K562 (cell line): ENCODE measurements around the gene CNTROB. TPM values are rescaled to one million over a fixed set of nuclear protein-coding genes. Genes with fewer than 3 reads are reported as not detected.

Source experiments
- ARID1B ChIP-seq: fragments of 450-650 bp; IDR thresholded peaks from 2 replicates; pipeline ENCODE4 v1.6.1; 2016; ENCODE audit warnings: antibody characterized with exemption, mild to moderate bottlenecking, inconsistent platforms
- HIVEP1 ChIP-seq: fragments of 250-450 bp; sonication (Bioruptor Pico); IDR thresholded peaks from 2 replicates; pipeline ENCODE4 v1.4.0; 2020; ENCODE audit warnings: mild to moderate bottlenecking
- JUN ChIP-seq, 2 experiments: sonication (generic) in 1 of 2; formaldehyde crosslinking in 1 of 2; IDR thresholded peaks; 2 replicates each; pipeline versions ENCODE4 v1.6.1 to v1.8.0; 2012 to 2022; ENCODE audit warnings: borderline replicate concordance in 2 of 2, mild to moderate bottlenecking in 2 of 2, improper control_type of control experiment in 1 of 2, low read depth in 1 of 2, low read length in 1 of 2, missing genetic modification reagents in 1 of 2
- KAT8 ChIP-seq: fragments of 450-650 bp; IDR thresholded peaks from 2 replicates; pipeline ENCODE4 v1.6.1; 2016; ENCODE audit warnings: low read depth, mild to moderate bottlenecking
- MAZ ChIP-seq, 2 experiments: fragments of 450-650 bp in 1 of 2; sonication (generic) in 1 of 2; formaldehyde crosslinking; IDR thresholded peaks in 1 of 2; conservative IDR thresholded peaks in 1 of 2; 2 replicates each; pipeline versions ENCODE4 v1.4.0 to v1.5.0; 2020; ENCODE audit warnings: mild to moderate bottlenecking in 1 of 2, missing genetic modification reagents in 1 of 2
- MECOM ChIP-seq: fragments of 250-450 bp; sonication (Bioruptor Pico); IDR thresholded peaks from 2 replicates; pipeline ENCODE4 v1.8.0; 2022; ENCODE audit warnings: inconsistent platforms
- NR2F6 ChIP-seq: fragments of 450-650 bp; formaldehyde crosslinking; IDR thresholded peaks from 2 replicates; pipeline ENCODE4 v1.4.0; 2020; ENCODE audit warnings: mild to moderate bottlenecking
- PTTG1 ChIP-seq: fragments of 450-650 bp; IDR thresholded peaks from 2 replicates; pipeline ENCODE4 v1.6.1; 2016; ENCODE audit warnings: low read depth, mild to moderate bottlenecking, missing genetic modification characterization, missing compliant biosample characterization
- ZNF263 ChIP-seq: sonication (generic); formaldehyde crosslinking; IDR thresholded peaks from 2 replicates; pipeline ENCODE4 v1.8.0; 2022; ENCODE audit warnings: mild to moderate bottlenecking, missing genetic modification reagents, borderline replicate concordance
- ZNF830 ChIP-seq: fragments of 250-450 bp; sonication (Bioruptor Pico); IDR thresholded peaks from 2 replicates; pipeline ENCODE4 v1.5.0; 2021; ENCODE audit warnings: mild to moderate bottlenecking
- polyA plus RNA-seq, 8 experiments: library from polyadenylated mRNA; depleted of rRNA in 4 of 8; stranded (reverse) in 5 of 8; unstranded in 3 of 8; fragments of >200 nt; fragmentation: Nextera tagmentation in 2 of 8; fragmentation: Illumina TruSeq in 1 of 8; extraction: Ambion mirVana in 2 of 8; extraction: Trizol in 1 of 8; gene quantifications; 2 replicates each; pipeline versions ENCODE4 v1.2.1 to v1.2.3, GENCODE V29; 2011 to 2014; ENCODE audit warnings: inconsistent platforms in 1 of 8, missing spikeins in 1 of 8
- total RNA-seq, 7 experiments: library from RNA; depleted of rRNA in 6 of 7; stranded (reverse); fragments of >200 nt in 6 of 7; fragmentation: Illumina TruSeq in 2 of 7; extraction: Trizol in 2 of 7; gene quantifications; 2 replicates each; pipeline versions ENCODE4 v1.2.1 to v1.2.3, GENCODE V29; 2011 to 2021; ENCODE audit warnings: low replicate concordance in 1 of 7
- TF ChIP-seq, protein P1 (sequence below), 2 experiments: fragments of 450-650 bp in 1 of 2; sonication (generic) in 1 of 2; formaldehyde crosslinking in 1 of 2; IDR thresholded peaks in 1 of 2; conservative IDR thresholded peaks in 1 of 2; 2 replicates each; pipeline versions ENCODE4 v1.6.1 to v1.8.1; 2016 to 2023; ENCODE audit warnings: mild to moderate bottlenecking in 2 of 2, moderate library complexity in 2 of 2, inconsistent platforms in 1 of 2, missing genetic modification reagents in 1 of 2
- TF ChIP-seq, protein P2 (sequence below): fragments of 450-650 bp; IDR thresholded peaks from one replicate; pipeline ENCODE4 v1.6.1; 2018; ENCODE audit warnings: mild to moderate bottlenecking, moderate library complexity; ENCODE audit not compliant: partially characterized antibody
- TF ChIP-seq, protein P3 (sequence below), 3 experiments: IDR thresholded peaks in 2 of 3; conservative IDR thresholded peaks in 1 of 3; 2 replicates each; pipeline ENCODE4 v1.5.1; 2011 to 2012; ENCODE audit warnings: low read length in 3 of 3, mild to moderate bottlenecking in 3 of 3, control low read depth in 2 of 3, improper control_type of control experiment in 1 of 3, inconsistent platforms in 1 of 3, low read depth in 1 of 3, mixed read lengths in 1 of 3, moderate library complexity in 1 of 3; ENCODE audit not compliant: insufficient read depth in 2 of 3
- TF ChIP-seq, protein P4 (sequence below): sonication (generic); formaldehyde crosslinking; IDR thresholded peaks from 2 replicates; pipeline ENCODE4 v1.5.0; 2020; ENCODE audit warnings: missing genetic modification reagents

CNTROB gene
- total and polyA plus RNA-seq, 9 of the 15 experiments (the other 6 are each of a cell fraction or from before 2014, with no cell fraction given): 1.9 to 33.3 (median 23.0) TPM

DNA sequence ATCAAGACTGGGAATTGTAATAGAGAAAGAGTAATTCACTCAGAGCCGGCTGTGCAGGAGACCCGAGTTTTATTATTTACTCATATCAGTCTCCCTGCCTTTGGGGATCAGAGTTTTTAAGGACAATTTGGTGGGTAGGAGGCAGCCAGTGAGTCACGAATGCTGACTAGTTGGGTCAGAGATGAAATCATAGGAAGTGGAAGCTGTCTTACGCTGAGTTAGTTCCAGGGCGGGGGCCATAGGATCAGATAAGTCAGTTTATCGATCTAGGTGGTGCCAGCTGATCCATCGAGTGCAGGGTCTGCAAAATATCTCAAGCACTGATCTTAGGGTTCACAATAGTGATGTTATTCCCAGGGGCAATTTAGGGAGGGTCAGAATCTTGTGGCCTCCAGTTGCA is 50.2 kb downstream of the CNTROB start (continued):
- TF ChIP-seq PTTG1 (tag): no peak
- TF ChIP-seq JUN (IDR thresholded peaks at IDR 0.05; ENCODE audit: borderline replicate concordance, low read depth, low read length): 0 out of 2 replicates have a peak, but pooled peaks have one; percentile 41
- no peak for TF ChIP-seq JUN (CRISPR knock-in tag; IDR thresholded peaks at IDR 0.05; ENCODE audit: borderline replicate concordance)
- TF ChIP-seq, protein P1, sequence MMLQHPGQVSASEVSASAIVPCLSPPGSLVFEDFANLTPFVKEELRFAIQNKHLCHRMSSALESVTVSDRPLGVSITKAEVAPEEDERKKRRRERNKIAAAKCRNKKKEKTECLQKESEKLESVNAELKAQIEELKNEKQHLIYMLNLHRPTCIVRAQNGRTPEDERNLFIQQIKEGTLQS (IDR thresholded peaks at IDR 0.05): peak; percentile 69
- TF ChIP-seq, protein P1 (CRISPR knock-in tag; conservative IDR thresholded peaks at IDR 0.05): no peak
- no peak for TF ChIP-seq ZNF263 (CRISPR knock-in tag)
- TF ChIP-seq KAT8: no peak
- TF ChIP-seq ARID1B: peak; percentile 45
- TF ChIP-seq, protein P2, sequence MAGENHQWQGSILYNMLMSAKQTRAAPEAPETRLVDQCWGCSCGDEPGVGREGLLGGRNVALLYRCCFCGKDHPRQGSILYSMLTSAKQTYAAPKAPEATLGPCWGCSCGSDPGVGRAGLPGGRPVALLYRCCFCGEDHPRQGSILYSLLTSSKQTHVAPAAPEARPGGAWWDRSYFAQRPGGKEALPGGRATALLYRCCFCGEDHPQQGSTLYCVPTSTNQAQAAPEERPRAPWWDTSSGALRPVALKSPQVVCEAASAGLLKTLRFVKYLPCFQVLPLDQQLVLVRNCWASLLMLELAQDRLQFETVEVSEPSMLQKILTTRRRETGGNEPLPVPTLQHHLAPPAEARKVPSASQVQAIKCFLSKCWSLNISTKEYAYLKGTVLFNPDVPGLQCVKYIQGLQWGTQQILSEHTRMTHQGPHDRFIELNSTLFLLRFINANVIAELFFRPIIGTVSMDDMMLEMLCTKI: no peak
- TF ChIP-seq, protein P3, sequence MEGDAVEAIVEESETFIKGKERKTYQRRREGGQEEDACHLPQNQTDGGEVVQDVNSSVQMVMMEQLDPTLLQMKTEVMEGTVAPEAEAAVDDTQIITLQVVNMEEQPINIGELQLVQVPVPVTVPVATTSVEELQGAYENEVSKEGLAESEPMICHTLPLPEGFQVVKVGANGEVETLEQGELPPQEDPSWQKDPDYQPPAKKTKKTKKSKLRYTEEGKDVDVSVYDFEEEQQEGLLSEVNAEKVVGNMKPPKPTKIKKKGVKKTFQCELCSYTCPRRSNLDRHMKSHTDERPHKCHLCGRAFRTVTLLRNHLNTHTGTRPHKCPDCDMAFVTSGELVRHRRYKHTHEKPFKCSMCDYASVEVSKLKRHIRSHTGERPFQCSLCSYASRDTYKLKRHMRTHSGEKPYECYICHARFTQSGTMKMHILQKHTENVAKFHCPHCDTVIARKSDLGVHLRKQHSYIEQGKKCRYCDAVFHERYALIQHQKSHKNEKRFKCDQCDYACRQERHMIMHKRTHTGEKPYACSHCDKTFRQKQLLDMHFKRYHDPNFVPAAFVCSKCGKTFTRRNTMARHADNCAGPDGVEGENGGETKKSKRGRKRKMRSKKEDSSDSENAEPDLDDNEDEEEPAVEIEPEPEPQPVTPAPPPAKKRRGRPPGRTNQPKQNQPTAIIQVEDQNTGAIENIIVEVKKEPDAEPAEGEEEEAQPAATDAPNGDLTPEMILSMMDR (IDR thresholded peaks at IDR 0.05 in 2 of 3, conservative IDR thresholded peaks at IDR 0.05 in 1 of 3; ENCODE audit: insufficient read depth in 2 of 3, low read depth in 1 of 3, low read length in 3 of 3): no peak
- TF ChIP-seq HIVEP1 (CRISPR knock-in tag): no peak
- TF ChIP-seq ZNF830 (CRISPR knock-in tag): no peak
- TF ChIP-seq, protein P4, sequence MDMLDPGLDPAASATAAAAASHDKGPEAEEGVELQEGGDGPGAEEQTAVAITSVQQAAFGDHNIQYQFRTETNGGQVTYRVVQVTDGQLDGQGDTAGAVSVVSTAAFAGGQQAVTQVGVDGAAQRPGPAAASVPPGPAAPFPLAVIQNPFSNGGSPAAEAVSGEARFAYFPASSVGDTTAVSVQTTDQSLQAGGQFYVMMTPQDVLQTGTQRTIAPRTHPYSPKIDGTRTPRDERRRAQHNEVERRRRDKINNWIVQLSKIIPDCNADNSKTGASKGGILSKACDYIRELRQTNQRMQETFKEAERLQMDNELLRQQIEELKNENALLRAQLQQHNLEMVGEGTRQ: no peak
- no peak for TF ChIP-seq MECOM (CRISPR knock-in tag)
- TF ChIP-seq NR2F6 (CRISPR knock-in tag): no peak
- TF ChIP-seq MAZ (CRISPR knock-in tag; conservative IDR thresholded peaks at IDR 0.05 in 1 of 2, IDR thresholded peaks at IDR 0.05 in 1 of 2): no peak
